A549 (cell line): ENCODE measurements around the gene DDIT4L. TPM values are rescaled to one million over a fixed set of nuclear protein-coding genes. Genes with fewer than 3 reads are reported as not detected.

Source experiments
- ATAC-seq, 2 experiments: fragments of 200-7000 bp in 1 of 2; fragments of >200 bp in 1 of 2; cut with Nextera tagmentation in 1 of 2; cut with Tn5 transposase in 1 of 2; 3 replicates each; pipeline versions ENCODE4 v1.8.0 to v1.9.1; 2018 to 2020; ENCODE audit warnings: mild to moderate bottlenecking in 1 of 2, moderate library complexity in 1 of 2
- CTCF ChIA-PET: fragments of 300-600 bp; sonication (Branson Sonifier 250); formaldehyde crosslinking; extraction: SDS; loops from one replicate; lab custom pipeline; 2021; ENCODE audit warnings: antibody characterized with exemption, inconsistent platforms; lab: Yijun Ruan, JAX
- POLR2A ChIA-PET: fragments of 350-600 bp; formaldehyde crosslinking; extraction: SDS; loops from one replicate; lab custom pipeline; 2021; ENCODE audit warnings: antibody characterized with exemption, inconsistent platforms; lab: Yijun Ruan, JAX
- DNase-seq, 2 experiments: peaks; one replicate each; pipeline versions ENCODE4 v3.0.0 to v3.0.0-alpha.2; 2011 to 2016; ENCODE audit warnings: low read depth in 1 of 2, low spot score in 1 of 2
- FAIRE-seq: peaks from 2 replicates; lab custom pipeline; 2011; peaks lifted over from hg19 to GRCh38; lab: Jason Lieb, UNC
- H3K27ac ChIP-seq, 2 experiments: fragments of >200 bp; sonication (Bioruptor Twin); formaldehyde crosslinking; 3 replicates each; pipeline ENCODE4 v1.5.1; 2016 to 2017
- H3K4me1 ChIP-seq: fragments of >200 bp; sonication (Bioruptor Twin); formaldehyde crosslinking; 3 replicates; pipeline ENCODE4 v1.6.1; 2016
- H3K4me2 ChIP-seq: fragments of >200 bp; sonication (Bioruptor Twin); formaldehyde crosslinking; 3 replicates; pipeline ENCODE4 v1.6.1; 2016
- H3K4me3 ChIP-seq: fragments of >200 bp; sonication (Bioruptor Twin); formaldehyde crosslinking; 3 replicates; pipeline ENCODE4 v1.5.1; 2016
- H3K9me3 ChIP-seq: fragments of >200 bp; sonication (Bioruptor Twin); formaldehyde crosslinking; 3 replicates; pipeline ENCODE4 v1.6.1; 2016
- BHLHE40 ChIP-seq: IDR thresholded peaks from 2 replicates; pipeline ENCODE4 v1.6.1; 2012; ENCODE audit warnings: low read depth, low read length, inconsistent platforms
- CBX2 ChIP-seq: fragments of 200-600 bp; sonication (generic); IDR thresholded peaks from 2 replicates; pipeline ENCODE4 v1.6.1; 2016; ENCODE audit warnings: low read depth, mild to moderate bottlenecking, borderline replicate concordance
- CBX8 ChIP-seq: fragments of 200-600 bp; sonication (generic); IDR thresholded peaks from 2 replicates; pipeline ENCODE4 v1.6.1; 2016
- CHD2 ChIP-seq: fragments of 150-350 bp; IDR thresholded peaks from 2 replicates; pipeline ENCODE4 v1.6.1; 2014; ENCODE audit warnings: low read length; ENCODE audit not compliant: partially characterized antibody
- CHD4 ChIP-seq: fragments of 200-600 bp; sonication (generic); IDR thresholded peaks from 2 replicates; pipeline ENCODE4 v1.6.1; 2016; ENCODE audit warnings: antibody characterized with exemption, mild to moderate bottlenecking, borderline replicate concordance
- EHMT2 ChIP-seq: fragments of 200-600 bp; sonication (generic); IDR thresholded peaks from 2 replicates; pipeline ENCODE4 v1.6.1; 2016; ENCODE audit warnings: antibody characterized with exemption, low read depth, mild to moderate bottlenecking, moderate library complexity
- EP300 ChIP-seq, 2 experiments: fragments of >200 bp; sonication (Bioruptor Twin); formaldehyde crosslinking; IDR thresholded peaks; 2 replicates in 1 of 2; 3 replicates in 1 of 2; pipeline ENCODE4 v1.6.1; 2016 to 2017
- FOSL2 ChIP-seq, 2 experiments: fragments of 450-650 bp in 1 of 2; fragments of >200 bp in 1 of 2; sonication (Bioruptor Twin) in 1 of 2; formaldehyde crosslinking; IDR thresholded peaks; 2 replicates each; pipeline versions ENCODE4 v1.5.0 to v1.6.1; 2016 to 2020; ENCODE audit warnings: mild to moderate bottlenecking in 1 of 2, moderate library complexity in 1 of 2
- FOXS1 ChIP-seq: fragments of 250-450 bp; sonication (Bioruptor Pico); IDR thresholded peaks from 2 replicates; pipeline ENCODE4 v1.5.0; 2020; ENCODE audit warnings: mild to moderate bottlenecking, moderate library complexity
- HEYL ChIP-seq: fragments of 250-450 bp; sonication (Bioruptor Pico); IDR thresholded peaks from 2 replicates; pipeline ENCODE4 v1.8.0; 2021; ENCODE audit warnings: mild to moderate bottlenecking, moderate library complexity
- HOXB13 ChIP-seq: fragments of 250-450 bp; sonication (Bioruptor Pico); IDR thresholded peaks from 2 replicates; pipeline ENCODE4 v1.5.0; 2020; ENCODE audit warnings: low read depth, mild to moderate bottlenecking, moderate library complexity
- JUN ChIP-seq, 2 experiments: fragments of >200 bp; sonication (Bioruptor Twin); formaldehyde crosslinking; IDR thresholded peaks; 2 replicates in 1 of 2; 3 replicates in 1 of 2; pipeline ENCODE4 v1.6.1; 2016 to 2017
- MAFK ChIP-seq: fragments of 450-650 bp; IDR thresholded peaks from 2 replicates; pipeline ENCODE4 v1.6.1; 2014; ENCODE audit not compliant: partially characterized antibody
- NR3C1 ChIP-seq: fragments of >200 bp; sonication (Bioruptor Twin); formaldehyde crosslinking; IDR thresholded peaks from 3 replicates; pipeline ENCODE4 v1.6.1; 2017
- PHF8 ChIP-seq: fragments of 200-600 bp; sonication (generic); IDR thresholded peaks from 2 replicates; pipeline ENCODE4 v1.6.1; 2016; ENCODE audit warnings: low read depth, mild to moderate bottlenecking, antibody characterized with exemption, moderate library complexity, borderline replicate concordance
- POLR2A ChIP-seq: IDR thresholded peaks from 2 replicates; pipeline ENCODE4 v1.6.1; 2012; ENCODE audit warnings: mild to moderate bottlenecking, low read length
- POLR2AphosphoS2 ChIP-seq: conservative IDR thresholded peaks from 2 replicates; pipeline ENCODE4 v1.6.1; 2012; ENCODE audit warnings: low read length, improper control_type of control experiment, inconsistent platforms
- RAD21 ChIP-seq, 2 experiments: fragments of >200 bp in 1 of 2; sonication (Bioruptor Twin) in 1 of 2; formaldehyde crosslinking in 1 of 2; IDR thresholded peaks in 1 of 2; conservative IDR thresholded peaks in 1 of 2; 2 replicates in 1 of 2; 3 replicates in 1 of 2; pipeline ENCODE4 v1.6.1; 2012 to 2018; ENCODE audit warnings: inconsistent platforms in 1 of 2
- RCOR1 ChIP-seq: fragments of 150-350 bp; IDR thresholded peaks from 2 replicates; pipeline ENCODE4 v1.6.1; 2014; ENCODE audit warnings: antibody characterized with exemption, low read length, low read depth
- SMC3 ChIP-seq: fragments of >200 bp; sonication (Bioruptor Twin); formaldehyde crosslinking; IDR thresholded peaks from 3 replicates; pipeline ENCODE4 v1.6.1; 2018; ENCODE audit warnings: inconsistent platforms
- SREBF2 ChIP-seq: fragments of 450-650 bp; IDR thresholded peaks from 2 replicates; pipeline ENCODE4 v1.6.1; 2014; ENCODE audit warnings: mild to moderate bottlenecking, moderate library complexity
- TFCP2L1 ChIP-seq: fragments of 250-450 bp; sonication (Bioruptor Pico); IDR thresholded peaks from 2 replicates; pipeline ENCODE4 v1.5.0; 2021; ENCODE audit warnings: mild to moderate bottlenecking
- ZC3H11A ChIP-seq: fragments of 450-650 bp; IDR thresholded peaks from 2 replicates; pipeline ENCODE4 v1.6.1; 2014; ENCODE audit warnings: antibody characterized with exemption, mild to moderate bottlenecking
- ZSCAN20 ChIP-seq: fragments of 250-450 bp; sonication (Bioruptor Pico); IDR thresholded peaks from 2 replicates; pipeline ENCODE4 v1.8.0; 2022; ENCODE audit warnings: mild to moderate bottlenecking, moderate library complexity
- WGBS: methylation state at CpG from one replicate; pipeline ENCODE4 v1.1.6; 2017; ENCODE audit errors: missing lambda C conversion rate; 5-methylcytosine and 5-hydroxymethylcytosine counted together
- polyA plus RNA-seq, 4 experiments: library from polyadenylated mRNA; depleted of rRNA in 3 of 4; stranded (reverse); fragments of >200 nt; fragmentation: RNase III in 1 of 4; extraction: RNeasy Plus Mini Kit Qiagen cat#74134 plus additional on column Dnase treatment in 1 of 4; gene quantifications; 2 replicates in 3 of 4; 3 replicates in 1 of 4; pipeline ENCODE4 v1.2.3, GENCODE V29; 2011 to 2017
- TF ChIP-seq, protein P1 (sequence below): fragments of >200 bp; sonication (Bioruptor Twin); formaldehyde crosslinking; IDR thresholded peaks from 2 replicates; pipeline ENCODE4 v1.6.1; 2016
- TF ChIP-seq, protein P2 (sequence below): fragments of 250-450 bp; sonication (Bioruptor Pico); IDR thresholded peaks from 2 replicates; pipeline ENCODE4 v1.5.0; 2021; ENCODE audit warnings: mild to moderate bottlenecking, moderate library complexity, borderline replicate concordance
- TF ChIP-seq, protein P3 (sequence below): fragments of >200 bp; sonication (Bioruptor Twin); formaldehyde crosslinking; IDR thresholded peaks from 3 replicates; pipeline ENCODE4 v1.5.1; 2016
- TF ChIP-seq, protein P4 (sequence below): fragments of 150-350 bp; IDR thresholded peaks from 2 replicates; pipeline ENCODE4 v1.6.1; 2014; ENCODE audit warnings: low read depth, mild to moderate bottlenecking, low read length
- TF ChIP-seq, protein P5 (sequence below): fragments of >200 bp; sonication (Bioruptor Twin); formaldehyde crosslinking; IDR thresholded peaks from 3 replicates; pipeline ENCODE4 v1.6.1; 2016
- TF ChIP-seq, protein P6 (sequence below): IDR thresholded peaks from 2 replicates; pipeline ENCODE4 v1.6.1; 2012

DDIT4L gene
- polyA plus RNA-seq, 2 of the 4 experiments (the other 2 are of a cell fraction) = 0.75 to 4.0 TPM

DNA sequence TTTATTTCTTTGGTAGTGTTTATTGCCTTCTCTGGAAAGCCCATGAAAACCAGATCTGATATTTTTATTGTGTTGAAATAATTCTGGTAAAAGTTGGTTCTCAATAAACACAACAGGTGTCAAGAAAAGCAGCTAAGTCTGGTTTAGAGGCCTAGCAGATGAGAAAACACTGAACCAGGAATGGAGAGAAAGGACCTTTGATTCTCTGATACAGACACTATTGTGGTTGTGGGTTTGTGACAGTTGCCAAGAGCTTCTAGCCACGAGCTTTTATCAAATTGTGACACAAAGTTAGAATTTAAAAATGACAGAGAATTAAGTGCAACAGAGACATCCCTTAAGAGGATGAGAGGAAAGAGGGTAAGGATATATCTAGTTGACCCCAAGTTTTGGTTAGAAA lies 42.6 kb downstream of the DDIT4L start:
- no peak for ATAC-seq
- no peak overlapping the region for H3K4me3 ChIP-seq
- TF ChIP-seq POLR2A (no peak), ZC3H11A (no peak)
- H3K4me2 ChIP-seq = no peak overlapping the region
- no peak overlapping the region for H3K27ac ChIP-seq
- ChIA-PET POLR2A (no interaction called here), CTCF (no interaction called here)
- FAIRE-seq = no peak
- no peaks in the 10 kb centered on the region for H3K9me3 ChIP-seq
- 0% methylated on average over 1 of the region's 1 CpG for WGBS
- DNase-seq = no peak
- no peaks in the 10 kb centered on the region for H3K4me1 ChIP-seq

DNA sequence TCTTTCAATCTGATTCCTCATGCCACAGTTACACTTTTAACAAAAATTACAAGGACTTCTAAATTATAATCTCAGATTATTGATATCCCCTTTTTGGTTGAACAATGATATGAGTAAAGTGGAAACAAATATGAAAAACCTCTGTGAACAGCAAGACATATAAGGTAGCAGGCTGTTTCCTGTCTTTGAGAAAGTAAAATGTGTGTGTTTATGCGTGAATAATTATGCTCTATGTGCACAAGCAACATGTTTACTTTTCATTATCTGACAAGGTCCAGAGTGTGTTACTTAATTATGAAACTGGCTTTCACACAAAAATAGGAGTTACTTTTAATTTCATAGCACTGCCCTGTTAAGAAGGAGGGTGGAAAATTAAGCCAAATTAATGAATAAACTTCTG lies 43.1 kb downstream of the DDIT4L start:
- no peak overlapping the region for H3K4me3 ChIP-seq
- H3K4me1 ChIP-seq = no peaks in the 10 kb centered on the region
- no peak for FAIRE-seq
- no peak for DNase-seq
- H3K4me2 ChIP-seq = no peak overlapping the region
- H3K9me3 ChIP-seq = no peaks in the 10 kb centered on the region
- CTCF ChIA-PET = no interaction called here
- 75% methylated on average over 1 of the region's 1 CpG for WGBS
- no peak for ATAC-seq
- POLR2A ChIA-PET = no interaction called here
- TF ChIP-seq HEYL (CRISPR knock-in tag) = no peak
- TF ChIP-seq, protein P1, sequence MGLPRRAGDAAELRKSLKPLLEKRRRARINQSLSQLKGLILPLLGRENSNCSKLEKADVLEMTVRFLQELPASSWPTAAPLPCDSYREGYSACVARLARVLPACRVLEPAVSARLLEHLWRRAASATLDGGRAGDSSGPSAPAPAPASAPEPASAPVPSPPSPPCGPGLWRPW = no peak
- TF ChIP-seq CHD4 = no peak
- TF ChIP-seq, protein P2, sequence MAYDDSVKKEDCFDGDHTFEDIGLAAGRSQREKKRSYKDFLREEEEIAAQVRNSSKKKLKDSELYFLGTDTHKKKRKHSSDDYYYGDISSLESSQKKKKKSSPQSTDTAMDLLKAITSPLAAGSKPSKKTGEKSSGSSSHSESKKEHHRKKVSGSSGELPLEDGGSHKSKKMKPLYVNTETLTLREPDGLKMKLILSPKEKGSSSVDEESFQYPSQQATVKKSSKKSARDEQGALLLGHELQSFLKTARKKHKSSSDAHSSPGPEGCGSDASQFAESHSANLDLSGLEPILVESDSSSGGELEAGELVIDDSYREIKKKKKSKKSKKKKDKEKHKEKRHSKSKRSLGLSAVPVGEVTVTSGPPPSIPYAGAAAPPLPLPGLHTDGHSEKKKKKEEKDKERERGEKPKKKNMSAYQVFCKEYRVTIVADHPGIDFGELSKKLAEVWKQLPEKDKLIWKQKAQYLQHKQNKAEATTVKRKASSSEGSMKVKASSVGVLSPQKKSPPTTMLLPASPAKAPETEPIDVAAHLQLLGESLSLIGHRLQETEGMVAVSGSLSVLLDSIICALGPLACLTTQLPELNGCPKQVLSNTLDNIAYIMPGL = no peak
- TF ChIP-seq, protein P3, sequence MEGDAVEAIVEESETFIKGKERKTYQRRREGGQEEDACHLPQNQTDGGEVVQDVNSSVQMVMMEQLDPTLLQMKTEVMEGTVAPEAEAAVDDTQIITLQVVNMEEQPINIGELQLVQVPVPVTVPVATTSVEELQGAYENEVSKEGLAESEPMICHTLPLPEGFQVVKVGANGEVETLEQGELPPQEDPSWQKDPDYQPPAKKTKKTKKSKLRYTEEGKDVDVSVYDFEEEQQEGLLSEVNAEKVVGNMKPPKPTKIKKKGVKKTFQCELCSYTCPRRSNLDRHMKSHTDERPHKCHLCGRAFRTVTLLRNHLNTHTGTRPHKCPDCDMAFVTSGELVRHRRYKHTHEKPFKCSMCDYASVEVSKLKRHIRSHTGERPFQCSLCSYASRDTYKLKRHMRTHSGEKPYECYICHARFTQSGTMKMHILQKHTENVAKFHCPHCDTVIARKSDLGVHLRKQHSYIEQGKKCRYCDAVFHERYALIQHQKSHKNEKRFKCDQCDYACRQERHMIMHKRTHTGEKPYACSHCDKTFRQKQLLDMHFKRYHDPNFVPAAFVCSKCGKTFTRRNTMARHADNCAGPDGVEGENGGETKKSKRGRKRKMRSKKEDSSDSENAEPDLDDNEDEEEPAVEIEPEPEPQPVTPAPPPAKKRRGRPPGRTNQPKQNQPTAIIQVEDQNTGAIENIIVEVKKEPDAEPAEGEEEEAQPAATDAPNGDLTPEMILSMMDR = no peak
- no peak for TF ChIP-seq MAFK
- no peak for TF ChIP-seq SREBF2
- no peak for TF ChIP-seq FOSL2 (IDR thresholded peaks at IDR 0.05)
- no peak for TF ChIP-seq FOSL2 (CRISPR knock-in tag; IDR thresholded peaks at IDR 0.05)
- no peak for TF ChIP-seq HOXB13 (CRISPR knock-in tag)
- TF ChIP-seq CBX8 = no peak
- TF ChIP-seq, protein P4, sequence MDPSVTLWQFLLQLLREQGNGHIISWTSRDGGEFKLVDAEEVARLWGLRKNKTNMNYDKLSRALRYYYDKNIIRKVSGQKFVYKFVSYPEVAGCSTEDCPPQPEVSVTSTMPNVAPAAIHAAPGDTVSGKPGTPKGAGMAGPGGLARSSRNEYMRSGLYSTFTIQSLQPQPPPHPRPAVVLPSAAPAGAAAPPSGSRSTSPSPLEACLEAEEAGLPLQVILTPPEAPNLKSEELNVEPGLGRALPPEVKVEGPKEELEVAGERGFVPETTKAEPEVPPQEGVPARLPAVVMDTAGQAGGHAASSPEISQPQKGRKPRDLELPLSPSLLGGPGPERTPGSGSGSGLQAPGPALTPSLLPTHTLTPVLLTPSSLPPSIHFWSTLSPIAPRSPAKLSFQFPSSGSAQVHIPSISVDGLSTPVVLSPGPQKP = no peak
- no peak for TF ChIP-seq NR3C1
- TF ChIP-seq, protein P5, sequence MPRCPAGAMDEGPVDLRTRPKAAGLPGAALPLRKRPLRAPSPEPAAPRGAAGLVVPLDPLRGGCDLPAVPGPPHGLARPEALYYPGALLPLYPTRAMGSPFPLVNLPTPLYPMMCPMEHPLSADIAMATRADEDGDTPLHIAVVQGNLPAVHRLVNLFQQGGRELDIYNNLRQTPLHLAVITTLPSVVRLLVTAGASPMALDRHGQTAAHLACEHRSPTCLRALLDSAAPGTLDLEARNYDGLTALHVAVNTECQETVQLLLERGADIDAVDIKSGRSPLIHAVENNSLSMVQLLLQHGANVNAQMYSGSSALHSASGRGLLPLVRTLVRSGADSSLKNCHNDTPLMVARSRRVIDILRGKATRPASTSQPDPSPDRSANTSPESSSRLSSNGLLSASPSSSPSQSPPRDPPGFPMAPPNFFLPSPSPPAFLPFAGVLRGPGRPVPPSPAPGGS = no peak
- no peak for TF ChIP-seq ZSCAN20 (CRISPR knock-in tag)
- TF ChIP-seq CHD2 = no peak
- H3K27ac ChIP-seq = no peak overlapping the region

DNA sequence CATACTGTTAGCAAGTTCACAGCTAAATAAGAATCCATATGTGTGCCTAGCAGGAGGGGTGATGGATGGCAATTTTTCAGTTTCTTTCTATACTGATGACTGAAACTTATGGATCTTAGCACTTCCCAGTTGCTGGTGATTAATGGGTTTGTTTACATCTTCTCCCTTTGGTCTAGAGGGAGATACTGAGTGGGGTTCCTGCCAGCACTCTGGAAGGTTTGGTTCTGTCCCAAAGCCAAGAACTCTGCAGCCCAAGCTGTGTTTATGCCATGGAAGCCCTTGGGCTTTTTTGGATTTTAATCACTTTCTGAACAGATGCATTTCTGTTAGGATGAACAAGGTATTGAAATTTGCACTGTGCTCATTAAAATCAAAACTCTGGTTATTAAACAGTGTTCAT lies 43.5 kb downstream of the DDIT4L start:
- Histone ChIP-seq H3K27ac (no peak overlapping the region), H3K9me3 (no peaks in the 10 kb centered on the region), H3K4me1 (no peaks in the 10 kb centered on the region), H3K4me3 (no peak overlapping the region), H3K4me2 (no peak overlapping the region)
- ATAC-seq (no peak), FAIRE-seq (no peak), DNase-seq (no peak)
- POLR2A ChIA-PET = no interaction called here
- CTCF ChIA-PET = no interaction called here
- TF ChIP-seq HEYL (CRISPR knock-in tag) = no peak
- no peak for TF ChIP-seq EP300 (IDR thresholded peaks at IDR 0.05)
- TF ChIP-seq TFCP2L1 (CRISPR knock-in tag) = no peak
- TF ChIP-seq POLR2A = no peak
- TF ChIP-seq RAD21 (conservative IDR thresholded peaks at IDR 0.05 in 1 of 2, IDR thresholded peaks at IDR 0.05 in 1 of 2) = no peak
- no peak for TF ChIP-seq POLR2AphosphoS2
- no peak for TF ChIP-seq SMC3
- no peak for TF ChIP-seq NR3C1
- no peak for TF ChIP-seq BHLHE40
- TF ChIP-seq EHMT2 = no peak
- no peak for TF ChIP-seq RCOR1
- TF ChIP-seq MAFK = no peak
- TF ChIP-seq, protein P6, sequence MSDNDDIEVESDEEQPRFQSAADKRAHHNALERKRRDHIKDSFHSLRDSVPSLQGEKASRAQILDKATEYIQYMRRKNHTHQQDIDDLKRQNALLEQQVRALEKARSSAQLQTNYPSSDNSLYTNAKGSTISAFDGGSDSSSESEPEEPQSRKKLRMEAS = no peak
- no peak for TF ChIP-seq PHF8
- TF ChIP-seq FOXS1 (CRISPR knock-in tag) = no peak
- TF ChIP-seq JUN (IDR thresholded peaks at IDR 0.05) = no peak
- TF ChIP-seq HOXB13 (CRISPR knock-in tag) = no peak
- TF ChIP-seq CBX2 = no peak
